HCT116 (cell line): Measurements from ENCODE around the gene MAP1S. TPM values are rescaled to one million over a fixed set of nuclear protein-coding genes. Genes with fewer than 3 reads are reported as not detected.

Experiments
- ATAC-seq: fragments of 200-7000 bp; cut with Tn5 transposase; 2 replicates; pipeline ENCODE4 v1.9.1; 2020; ENCODE audit warnings: mild to moderate bottlenecking, moderate library complexity
- BruUV-seq: library from RNA; stranded (reverse); fragments of 400-500 nt; replicated peaks from 2 replicates; lab custom pipeline; 2021; lab: Mats Ljungman, UMichigan
- CTCF ChIA-PET: fragments of 300-600 bp; sonication (Branson Sonifier 250); formaldehyde crosslinking; loops from one replicate; lab custom pipeline; 2021; ENCODE audit warnings: antibody characterized with exemption; lab: Charles Lee
- POLR2A ChIA-PET: fragments of 300-600, 350-600 bp; sonication (Branson Sonifier 250); formaldehyde crosslinking; loops from one replicate; lab custom pipeline; 2021; ENCODE audit warnings: antibody characterized with exemption; lab: Charles Lee
- RAD21 ChIA-PET, 2 experiments: fragments of 300-600 bp; sonication (Branson Sonifier 250); formaldehyde crosslinking; loops; one replicate each; lab custom pipeline; 2023; ENCODE audit warnings: low total read pairs in 2 of 2; ENCODE audit not compliant: uncharacterized antibody in 2 of 2, unreplicated experiment in 2 of 2, low non-redundant PET in 1 of 2; lab: Charles Lee
- DNase-seq: peaks from one replicate; pipeline ENCODE4 v3.0.0-alpha.2; 2010; ENCODE audit warnings: low read depth, low spot score
- H2AFZ ChIP-seq: fragments of 200-600 bp; shearing (Covaris generic), sonication (generic); 2 replicates; pipeline ENCODE4 v1.6.1; 2017; ENCODE audit warnings: low read depth, mixed run types, mixed read lengths, antibody characterized with exemption, low read length; ENCODE audit not compliant: poor library complexity, severe bottlenecking
- H3K27ac ChIP-seq: 2 replicates; pipeline ENCODE4 v1.5.1; 2012; ENCODE audit warnings: low read depth, low read length
- H3K27me3 ChIP-seq: fragments of 200-600 bp; sonication (generic); 2 replicates; pipeline ENCODE4 v1.6.1; 2016; ENCODE audit warnings: mixed run types, low read length, mixed read lengths; ENCODE audit not compliant: insufficient read depth
- H3K36me3 ChIP-seq, 2 experiments: fragments of 200-500 bp in 1 of 2; fragments of 200-600 bp in 1 of 2; sonication (Bioruptor generic) in 1 of 2; sonication (generic) in 1 of 2; 2 replicates each; pipeline versions ENCODE4 v1.5.1 to v1.6.1; 2014 to 2016; ENCODE audit warnings: low read length in 2 of 2, inconsistent platforms in 1 of 2, mixed read lengths in 1 of 2, mixed run types in 1 of 2; ENCODE audit not compliant: insufficient read depth in 2 of 2, control insufficient read depth in 1 of 2
- H3K4me1 ChIP-seq, 2 experiments: fragments of 200-600 bp in 1 of 2; sonication (generic) in 1 of 2; 2 replicates each; pipeline versions ENCODE4 v1.5.1 to v1.6.1; 2012 to 2017; ENCODE audit warnings: low read length in 2 of 2, inconsistent platforms in 1 of 2, mild to moderate bottlenecking in 1 of 2, mixed read lengths in 1 of 2, mixed run types in 1 of 2, moderate library complexity in 1 of 2; ENCODE audit not compliant: insufficient read depth in 2 of 2, control insufficient read depth in 1 of 2
- H3K4me2 ChIP-seq: fragments of 200-600 bp; sonication (generic); 2 replicates; pipeline ENCODE4 v1.6.1; 2017; ENCODE audit warnings: mixed run types, low read length, mixed read lengths
- H3K4me3 ChIP-seq, 2 experiments: fragments of 200-600 bp in 1 of 2; sonication (generic) in 1 of 2; replicated peaks in 1 of 2; 2 replicates each; pipeline ENCODE4 v1.5.1; 2011 to 2016; ENCODE audit warnings: low read length in 2 of 2, control low read depth in 1 of 2, low read depth in 1 of 2, mild to moderate bottlenecking in 1 of 2, mixed read lengths in 1 of 2, mixed run types in 1 of 2
- H3K79me2 ChIP-seq: fragments of 200-600 bp; sonication (generic); 2 replicates; pipeline ENCODE4 v1.6.1; 2017; ENCODE audit warnings: mild to moderate bottlenecking, mixed run types, low read length, moderate library complexity, mixed read lengths; ENCODE audit not compliant: insufficient read depth
- H3K9ac ChIP-seq: fragments of 200-600 bp; sonication (generic); 2 replicates; pipeline ENCODE4 v1.6.1; 2016; ENCODE audit warnings: low read length, mixed read lengths
- H3K9me2 ChIP-seq: fragments of 200-600 bp; sonication (generic), shearing (Covaris generic); 2 replicates; pipeline ENCODE4 v1.6.1; 2017; ENCODE audit warnings: mixed run types, mild to moderate bottlenecking, moderate library complexity; ENCODE audit not compliant: insufficient read depth
- H3K9me3 ChIP-seq, 2 experiments: fragments of 200-500 bp in 1 of 2; fragments of 200-600 bp in 1 of 2; sonication (Bioruptor generic) in 1 of 2; sonication (generic) in 1 of 2; 2 replicates each; pipeline ENCODE4 v1.6.1; 2014 to 2017; ENCODE audit warnings: low read length in 2 of 2, mixed read lengths in 2 of 2, inconsistent platforms in 1 of 2, low read depth in 1 of 2, mild to moderate bottlenecking in 1 of 2, mixed run types in 1 of 2, moderate library complexity in 1 of 2; ENCODE audit not compliant: control insufficient read depth in 1 of 2, insufficient read depth in 1 of 2
- H4K20me1 ChIP-seq: fragments of 200-600 bp; sonication (generic), shearing (Covaris generic); 2 replicates; pipeline ENCODE4 v1.6.1; 2017; ENCODE audit warnings: mixed run types, mild to moderate bottlenecking, moderate library complexity; ENCODE audit not compliant: insufficient read depth
- ATF3 ChIP-seq: IDR thresholded peaks from 2 replicates; pipeline ENCODE4 v1.6.1; 2012
- CBX3 ChIP-seq: IDR thresholded peaks from 2 replicates; pipeline ENCODE4 v1.6.1; 2012; ENCODE audit warnings: low read depth
- EGR1 ChIP-seq: IDR thresholded peaks from 2 replicates; pipeline ENCODE4 v1.6.1; 2012; ENCODE audit warnings: low read depth
- JUND ChIP-seq: IDR thresholded peaks from 2 replicates; pipeline ENCODE4 v1.6.1; 2012
- SIN3A ChIP-seq: IDR thresholded peaks from 2 replicates; pipeline ENCODE4 v1.6.1; 2012; ENCODE audit warnings: low read depth
- SP1 ChIP-seq: IDR thresholded peaks from 2 replicates; pipeline ENCODE4 v1.6.1; 2012; ENCODE audit warnings: low read depth
- ZBTB33 ChIP-seq: IDR thresholded peaks from 2 replicates; pipeline ENCODE4 v1.6.1; 2011; ENCODE audit warnings: mild to moderate bottlenecking, low read length, moderate library complexity; ENCODE audit not compliant: insufficient replicate concordance; ENCODE audit errors: extremely low read depth
- intact Hi-C: fragments of 100-400 bp; cut with micrococcal nuclease; formaldehyde crosslinking; loops from 2 replicates; pipeline ENCODE4 v1.10.0; 2022
- total RNA-seq: library from RNA; stranded (reverse); gene quantifications from one replicate; pipeline ENCODE4 v1.2.1, GENCODE V29; 2021; ENCODE audit not compliant: unreplicated experiment

The MAP1S gene
- total RNA-seq, 1 experiment from 2014 or later: 80.8 TPM

- H3K4me2 ChIP-seq: no peak overlapping the region
- no peak overlapping the region for H3K9ac ChIP-seq
- H3K4me1 ChIP-seq: peaks cover 7 to 22% of the 10 kb centered on the region in 2 experiments; a peak in 3 of 4 replicates
- H3K36me3 ChIP-seq: peaks cover 20 to 30% of the 10 kb centered on the region in 2 experiments; a peak in 3 of 4 replicates
- H3K9me3 ChIP-seq: no peaks in the 10 kb centered on the region
- TF ChIP-seq ATF3 (no peak), CBX3 (no peak), JUND (no peak), ZBTB33 (no peak), EGR1 (no peak), SIN3A (no peak), SP1 (no peak)
- DNase-seq (no peak), ATAC-seq (no peak)
- no peaks in the 10 kb centered on the region for H4K20me1 ChIP-seq
- H3K4me3 ChIP-seq: no peak overlapping the region
- H3K79me2 ChIP-seq: peaks cover 52% of the 10 kb centered on the region
- no TSS peak for BruUV-seq
- H2AFZ ChIP-seq: no peak overlapping the region
- no peaks in the 10 kb centered on the region for H3K27me3 ChIP-seq
- H3K9me2 ChIP-seq: no peaks in the 10 kb centered on the region
- ChIA-PET RAD21 (no interaction called here), POLR2A (no interaction called here), CTCF (no interaction called here)
- no peak overlapping the region for H3K27ac ChIP-seq
- intact Hi-C loops: no loop called here
Observed at GRCh38 chr19:17724655-17725054, 5.4 kb downstream of the MAP1S start.
